ENCODE data around the gene HDAC4. TPM values are rescaled to one million over a fixed set of nuclear protein-coding genes. Genes with fewer than 3 reads are reported as not detected.

Gene HDAC4
- total and polyA plus RNA-seq, 9 of the 15 experiments (the other 6 are each of a cell fraction or from before 2014, with no cell fraction given): 0.11 to 20.2 (median 4.0) TPM

GRCh38 chr2:239263669-239264491 lies 136.9 kb downstream of the HDAC4 start:
- H4K20me1 ChIP-seq (replicated peaks; ENCODE audit: control insufficient read depth, insufficient read depth, low read length): peaks cover 19% of the 10 kb centered on the region; the same call in 1 of the 2 replicates
- CTCF ChIA-PET (ENCODE audit: low intra/inter-chr PET ratio): no interaction called here
- no peaks in the 10 kb centered on the region; the same call in 2 of the 3 replicates for H3K36me3 ChIP-seq (ENCODE audit: control insufficient read depth, insufficient read depth, low read length)
- DNase-seq (ENCODE audit: extremely low read depth in 1 of 4, low spot score in 3 of 4): no peak
- H3K9ac ChIP-seq (ENCODE audit: insufficient read depth in 1 of 2, low read depth in 2 of 2, low read length in 2 of 2): no peak overlapping the region; a peak in 1 of 4 replicates
- intact Hi-C loops (cut with micrococcal nuclease) (loop anchor here (10.0 kb wide), 1 partner anchor 229 kb away; no protein-coding TSS in a partner anchor), in situ Hi-C loops (cut with MboI) (no loop called here)
- ATAC-seq: no peak
- H3K27ac ChIP-seq (ENCODE audit: extremely low read depth, low read depth, low read length): no peak overlapping the region
- no peak for FAIRE-seq
- no peak overlapping the region for H2AFZ ChIP-seq (ENCODE audit: low read depth, low read length)
- WGBS (ENCODE audit: insufficient coverage, low coverage, missing lambda C conversion rate): 82% methylated on average over 18 of the region's 28 CpGs
- peaks cover 57% of the 10 kb centered on the region for H3K79me2 ChIP-seq (ENCODE audit: control insufficient read depth, insufficient read depth, low read length)
- no TSS peak for BruUV-seq (replicated peaks)
- no peaks in the 10 kb centered on the region for H3K9me3 ChIP-seq (replicated peaks; ENCODE audit: control insufficient read depth, insufficient read depth, low read depth, low read length)
- POLR2A ChIA-PET: interaction anchor here (0.7 to 0.8 kb wide), 2 partner anchors 11 to 13 kb away, joined by 3 to 4 read pairs; no protein-coding TSS in a partner anchor
- no peaks in the 10 kb centered on the region for H3K27me3 ChIP-seq (ENCODE audit: control insufficient read depth in 2 of 2, insufficient read depth in 2 of 2, low read length in 2 of 2)
- H3K4me3 ChIP-seq: no peak overlapping the region
- peak overlapping the region; percentile 3; the same call in 1 of the 2 replicates for H3K4me2 ChIP-seq (ENCODE audit: insufficient read depth, low read length)
- peaks cover 27 to 55% of the 10 kb centered on the region in 2 experiments; a peak in 4 of 5 replicates for H3K4me1 ChIP-seq (replicated peaks in 1 of 2; ENCODE audit: control insufficient read depth in 2 of 2, insufficient read depth in 2 of 2, low read length in 2 of 2)
- no peaks in the 10 kb centered on the region for H3K9me1 ChIP-seq (ENCODE audit: control insufficient read depth, insufficient read depth, low read length)
- TF ChIP-seq FOXO4 (CRISPR knock-in tag; IDR thresholded peaks at IDR 0.05): no peak
- no peak for TF ChIP-seq RFX1 (IDR thresholded peaks at IDR 0.05)
- TF ChIP-seq NR2C1 (IDR thresholded peaks at IDR 0.05): no peak
- TF ChIP-seq NR2C1 (tag; IDR thresholded peaks at IDR 0.05): no peak
- no peak for TF ChIP-seq MLLT1 (IDR thresholded peaks at IDR 0.05)
- no peak for TF ChIP-seq NFIX (CRISPR knock-in tag; IDR thresholded peaks at IDR 0.05; ENCODE audit: low read depth)
- no peak for TF ChIP-seq SMAD4 (CRISPR knock-in tag; conservative IDR thresholded peaks at IDR 0.05)
- no peak for TF ChIP-seq ZBTB49 (CRISPR knock-in tag; IDR thresholded peaks at IDR 0.05; ENCODE audit: borderline replicate concordance)
